ENCODE results near the gene MRGPRX3. TPM values are rescaled to one million over a fixed set of nuclear protein-coding genes. Genes with fewer than 3 reads are reported as not detected.

MRGPRX3 gene
- total RNA-seq (under 1 TPM in 1 of 2 donors, not detected in 1; 0.12 TPM), polyA plus RNA-seq (under 1 TPM in 1 of 2 donors, not detected in 1; 0.18 TPM)
- long read RNA-seq, donor 1, result 0 reads
- long read RNA-seq, donor 2, result 0 reads
- long read RNA-seq, donor 3, result 0 reads
- long read RNA-seq, donor 4, result 0 reads
- long read RNA-seq, donor 5, result 0 reads

DNA sequence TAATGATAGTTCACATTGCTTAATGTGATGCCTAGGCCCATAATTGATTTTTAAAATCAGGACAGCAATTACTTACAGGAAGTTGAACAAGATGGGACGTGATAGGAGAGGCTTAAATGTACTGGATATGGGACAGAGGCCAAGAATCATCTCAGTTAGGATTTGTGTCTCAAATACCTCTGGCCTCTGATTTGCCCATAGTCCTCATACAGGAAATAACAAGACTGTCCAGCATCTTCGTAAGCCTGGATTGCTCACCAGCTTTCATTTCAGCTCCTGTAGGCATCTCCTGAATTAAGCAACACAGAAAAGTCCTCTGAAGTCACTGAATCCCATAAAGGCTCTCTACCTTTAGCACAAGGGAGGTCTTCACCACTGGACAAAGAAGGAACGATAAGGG lies at the start of gene MRGPRX3:
Gene MRGPRX3, plus strand, starts transcription at position 231 of the 400 bp plus-strand sequence. CDS start 4,632 bp downstream, outside the sequence.
- 60 to 62% methylated on average over 3 of the region's 3 CpGs for WGBS, 2 donors
- DNase-seq (no peak), ATAC-seq (ENCODE audit: insufficient read depth, low FRiP score) (no peak)
- no peaks in the 10 kb centered on the region for H3K36me3 ChIP-seq (ENCODE audit: control insufficient read depth in 4 of 4, insufficient read depth in 4 of 4, low read length in 4 of 4)
- TF ChIP-seq, protein P1, sequence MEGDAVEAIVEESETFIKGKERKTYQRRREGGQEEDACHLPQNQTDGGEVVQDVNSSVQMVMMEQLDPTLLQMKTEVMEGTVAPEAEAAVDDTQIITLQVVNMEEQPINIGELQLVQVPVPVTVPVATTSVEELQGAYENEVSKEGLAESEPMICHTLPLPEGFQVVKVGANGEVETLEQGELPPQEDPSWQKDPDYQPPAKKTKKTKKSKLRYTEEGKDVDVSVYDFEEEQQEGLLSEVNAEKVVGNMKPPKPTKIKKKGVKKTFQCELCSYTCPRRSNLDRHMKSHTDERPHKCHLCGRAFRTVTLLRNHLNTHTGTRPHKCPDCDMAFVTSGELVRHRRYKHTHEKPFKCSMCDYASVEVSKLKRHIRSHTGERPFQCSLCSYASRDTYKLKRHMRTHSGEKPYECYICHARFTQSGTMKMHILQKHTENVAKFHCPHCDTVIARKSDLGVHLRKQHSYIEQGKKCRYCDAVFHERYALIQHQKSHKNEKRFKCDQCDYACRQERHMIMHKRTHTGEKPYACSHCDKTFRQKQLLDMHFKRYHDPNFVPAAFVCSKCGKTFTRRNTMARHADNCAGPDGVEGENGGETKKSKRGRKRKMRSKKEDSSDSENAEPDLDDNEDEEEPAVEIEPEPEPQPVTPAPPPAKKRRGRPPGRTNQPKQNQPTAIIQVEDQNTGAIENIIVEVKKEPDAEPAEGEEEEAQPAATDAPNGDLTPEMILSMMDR (IDR thresholded peaks at IDR 0.05; ENCODE audit: control extremely low read depth, extremely low read depth), result no peak
- H3K27ac ChIP-seq (ENCODE audit: low read depth in 1 of 2, low read length in 1 of 2), result no peak within 1 kb of the TSS
- H3K27me3 ChIP-seq (ENCODE audit: control insufficient read depth in 3 of 3, insufficient read depth in 3 of 3, low read length in 2 of 3), result peaks cover 0 to 3% (median 0%) of the 10 kb centered on the region in 3 donors
- no peak within 1 kb of the TSS for H3K9ac ChIP-seq (ENCODE audit: insufficient read depth in 1 of 2, low read length in 2 of 2)
- H3K4me1 ChIP-seq (ENCODE audit: control insufficient read depth in 5 of 5, insufficient read depth in 5 of 5, low read length in 5 of 5), result no peaks in the 10 kb centered on the region
- no peak within 1 kb of the TSS for H3K4me3 ChIP-seq
- no peaks in the 10 kb centered on the region for H3K9me3 ChIP-seq (ENCODE audit: control insufficient read depth in 4 of 4, insufficient read depth in 3 of 4, low read length in 3 of 4)

DNA sequence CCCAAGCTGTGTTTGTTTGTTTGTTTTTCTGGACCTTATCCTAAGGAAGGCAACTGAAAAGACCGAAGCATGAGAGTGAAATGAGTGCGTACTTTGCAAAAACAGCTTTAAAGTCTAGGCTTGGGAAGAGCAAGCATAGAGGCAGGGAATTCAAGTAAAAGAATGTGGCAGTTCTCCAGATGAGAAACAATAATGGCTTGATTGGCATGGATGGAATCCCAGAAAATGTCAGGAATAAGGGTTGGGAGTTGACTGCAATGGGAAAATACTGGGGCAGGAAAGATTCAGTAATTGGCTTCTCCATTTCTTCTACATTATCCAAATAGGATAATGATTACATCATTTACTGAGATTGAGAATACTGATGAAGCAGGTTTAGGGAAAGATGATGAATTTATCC lies 44.0 kb upstream of the MRGPRX3 start:
- WGBS, 2 donors, result 96 to 99% methylated on average over 2 of the region's 2 CpGs
- ATAC-seq (ENCODE audit: insufficient read depth, low FRiP score) (no peak), DNase-seq (no peak)
- Histone ChIP-seq H3K9ac (ENCODE audit: insufficient read depth in 1 of 2, low read length in 2 of 2) (no peak overlapping the region), H3K9me3 (ENCODE audit: control insufficient read depth in 4 of 4, insufficient read depth in 3 of 4, low read length in 3 of 4) (no peaks in the 10 kb centered on the region), H3K4me1 (ENCODE audit: control insufficient read depth in 5 of 5, insufficient read depth in 5 of 5, low read length in 5 of 5) (no peaks in the 10 kb centered on the region), H3K4me3 (no peak overlapping the region), H3K27me3 (ENCODE audit: control insufficient read depth in 3 of 3, insufficient read depth in 3 of 3, low read length in 2 of 3) (no peaks in the 10 kb centered on the region), H3K27ac (ENCODE audit: low read depth in 1 of 2, low read length in 1 of 2) (no peak overlapping the region), H3K36me3 (ENCODE audit: control insufficient read depth in 4 of 4, insufficient read depth in 4 of 4, low read length in 4 of 4) (peaks cover 17 to 45% (median 29%) of the 10 kb centered on the region in 4 donors)
- TF ChIP-seq, protein P1 (IDR thresholded peaks at IDR 0.05; ENCODE audit: control extremely low read depth, extremely low read depth), result no peak

DNA sequence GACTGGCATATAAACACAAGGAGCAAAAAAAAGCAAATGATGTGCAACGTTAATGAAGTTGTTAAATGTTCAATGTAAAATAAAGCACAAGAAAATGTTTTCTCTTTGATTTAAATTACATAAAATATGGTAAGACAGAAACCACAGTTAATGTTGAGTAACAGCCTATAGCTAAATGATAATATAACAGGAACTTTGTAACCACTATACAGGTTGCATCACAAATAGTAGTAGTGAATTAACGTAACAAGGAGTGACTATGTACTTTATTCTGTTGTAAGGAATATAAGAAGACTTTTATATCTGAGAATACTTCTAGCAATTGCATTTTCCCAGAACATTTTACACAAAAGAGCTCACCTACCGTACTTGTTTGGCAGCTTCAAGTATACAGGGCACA lies 43.4 kb upstream of the MRGPRX3 start:
- ATAC-seq (ENCODE audit: insufficient read depth, low FRiP score), result no peak
- TF ChIP-seq, protein P1 (IDR thresholded peaks at IDR 0.05; ENCODE audit: control extremely low read depth, extremely low read depth), result no peak

DNA sequence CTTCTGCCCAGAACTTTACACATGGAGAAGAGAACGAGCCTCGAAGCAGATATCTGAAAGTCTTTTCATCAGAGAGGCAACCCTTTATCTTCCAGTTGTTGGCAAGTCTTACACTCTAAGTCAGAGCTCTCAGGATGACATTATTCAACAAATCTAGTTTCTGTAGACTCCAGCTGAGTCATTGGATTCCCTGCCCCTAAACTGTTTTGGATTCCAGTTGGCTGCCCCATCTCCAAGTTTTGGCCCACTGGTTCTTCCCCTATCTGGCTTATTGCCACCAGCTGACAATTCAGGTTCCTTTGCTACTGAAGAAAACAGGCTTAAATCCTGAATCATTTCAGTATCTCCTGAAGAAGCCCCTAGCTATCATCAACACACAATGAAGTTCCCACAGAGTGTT lies 40.6 kb upstream of the MRGPRX3 start:
- Histone ChIP-seq H3K4me1 (ENCODE audit: control insufficient read depth in 5 of 5, insufficient read depth in 5 of 5, low read length in 5 of 5) (no peaks in the 10 kb centered on the region), H3K9me3 (ENCODE audit: control insufficient read depth in 4 of 4, insufficient read depth in 3 of 4, low read length in 3 of 4) (no peaks in the 10 kb centered on the region), H3K27ac (ENCODE audit: low read depth in 1 of 2, low read length in 1 of 2) (no peak overlapping the region), H3K36me3 (ENCODE audit: control insufficient read depth in 4 of 4, insufficient read depth in 4 of 4, low read length in 4 of 4) (peaks cover 22 to 59% (median 33%) of the 10 kb centered on the region in 4 donors), H3K4me3 (no peak overlapping the region), H3K27me3 (ENCODE audit: control insufficient read depth in 3 of 3, insufficient read depth in 3 of 3, low read length in 2 of 3) (no peaks in the 10 kb centered on the region), H3K9ac (ENCODE audit: insufficient read depth in 1 of 2, low read length in 2 of 2) (no peak overlapping the region)
- DNase-seq (no peak), ATAC-seq (ENCODE audit: insufficient read depth, low FRiP score) (no peak)
- 94 to 98% methylated on average over 2 of the region's 2 CpGs for WGBS, 2 donors
- TF ChIP-seq, protein P1 (IDR thresholded peaks at IDR 0.05; ENCODE audit: control extremely low read depth, extremely low read depth), result no peak

More for the DNA sequence above, 43.4 kb upstream of the MRGPRX3 start:
- Histone ChIP-seq H3K9ac (ENCODE audit: insufficient read depth in 1 of 2, low read length in 2 of 2) (no peak overlapping the region), H3K9me3 (ENCODE audit: control insufficient read depth in 4 of 4, insufficient read depth in 3 of 4, low read length in 3 of 4) (no peaks in the 10 kb centered on the region), H3K27me3 (ENCODE audit: control insufficient read depth in 3 of 3, insufficient read depth in 3 of 3, low read length in 2 of 3) (no peaks in the 10 kb centered on the region), H3K36me3 (ENCODE audit: control insufficient read depth in 4 of 4, insufficient read depth in 4 of 4, low read length in 4 of 4) (peaks cover 20 to 48% (median 31%) of the 10 kb centered on the region in 4 donors), H3K27ac (ENCODE audit: low read depth in 1 of 2, low read length in 1 of 2) (no peak overlapping the region), H3K4me3 (no peak overlapping the region), H3K4me1 (ENCODE audit: control insufficient read depth in 5 of 5, insufficient read depth in 5 of 5, low read length in 5 of 5) (no peaks in the 10 kb centered on the region)
- WGBS, 2 donors, result 45 to 74% methylated on average over 3 of the region's 3 CpGs
- peak in 1 of 3 donors; percentile 9 for DNase-seq

Data from lung (tissue), 16 donors.